K562 (cell line): ENCODE results near the gene MYO10. TPM values are rescaled to one million over a fixed set of nuclear protein-coding genes. Genes with fewer than 3 reads are reported as not detected.

Experiments
- ATAC-seq: fragments of 200-7000 bp; cut with Tn5 transposase; 3 replicates; pipeline ENCODE4 v1.9.1; 2020; ENCODE audit warnings: moderate library complexity
- BruUV-seq: library from RNA; stranded (reverse); fragments of 400-500 nt; replicated peaks from 2 replicates; lab custom pipeline; 2021; lab: Mats Ljungman, UMichigan
- CTCF ChIA-PET: fragments of 300-600 bp; formaldehyde crosslinking; extraction: SDS; loops from one replicate; lab custom pipeline; 2021; ENCODE audit warnings: low intra/inter-chr PET ratio; lab: Yijun Ruan, JAX
- POLR2A ChIA-PET: fragments of 300-600, 350-650 bp; sonication (Branson Sonifier 250); formaldehyde crosslinking; extraction: SDS; loops from one replicate; lab custom pipeline; 2021; ENCODE audit warnings: antibody characterized with exemption, inconsistent platforms; lab: Yijun Ruan, JAX
- DNase-seq, 4 experiments: peaks; one replicate each; pipeline versions ENCODE4 v3.0.0 to v3.0.0-alpha.2; 2011 to 2018; ENCODE audit warnings: low spot score in 3 of 4, mixed read lengths in 3 of 4; ENCODE audit errors: extremely low read depth in 1 of 4
- FAIRE-seq: peaks from 2 replicates; lab custom pipeline; 2011; peaks lifted over from hg19 to GRCh38; lab: Jason Lieb, UNC
- H2AFZ ChIP-seq: 2 replicates; pipeline ENCODE4 v1.6.0; 2011; ENCODE audit warnings: low read depth, low read length, control low read depth, inconsistent platforms
- H3K27ac ChIP-seq: fragments of 200-600 bp; 3 replicates; pipeline ENCODE4 v1.8.0; 2011; ENCODE audit warnings: low read depth, mild to moderate bottlenecking, control low read depth, inconsistent platforms, low read length, moderate library complexity, mixed read lengths; ENCODE audit errors: extremely low read depth
- H3K27me3 ChIP-seq, 2 experiments: fragments of 300-600 bp in 1 of 2; 2 replicates in 1 of 2; 3 replicates in 1 of 2; pipeline versions ENCODE4 v1.6.0 to v1.8.0; 2011; ENCODE audit warnings: inconsistent platforms in 2 of 2, low read length in 2 of 2, mild to moderate bottlenecking in 1 of 2, mixed read lengths in 1 of 2, moderate library complexity in 1 of 2; ENCODE audit not compliant: control insufficient read depth in 2 of 2, insufficient read depth in 2 of 2
- H3K36me3 ChIP-seq: fragments of 300-600 bp; 3 replicates; pipeline ENCODE4 v1.8.0; 2011; ENCODE audit warnings: mild to moderate bottlenecking, low read length, inconsistent platforms; ENCODE audit not compliant: control insufficient read depth, insufficient read depth
- H3K4me1 ChIP-seq, 2 experiments: fragments of 200-600 bp in 1 of 2; replicated peaks in 1 of 2; 2 replicates in 1 of 2; 3 replicates in 1 of 2; pipeline versions ENCODE4 v1.5.1 to v1.8.0; 2011; ENCODE audit warnings: inconsistent platforms in 2 of 2, low read length in 2 of 2, mild to moderate bottlenecking in 1 of 2, mixed read lengths in 1 of 2, moderate library complexity in 1 of 2; ENCODE audit not compliant: control insufficient read depth in 2 of 2, insufficient read depth in 2 of 2
- H3K4me2 ChIP-seq: 2 replicates; pipeline ENCODE4 v1.6.1; 2011; ENCODE audit warnings: low read length, control low read depth, inconsistent platforms, mixed read lengths; ENCODE audit not compliant: insufficient read depth
- H3K4me3 ChIP-seq: fragments of 200-600 bp; sonication (generic), shearing (Covaris generic); 2 replicates; pipeline ENCODE4 v1.5.1; 2016; ENCODE audit warnings: control low read depth, inconsistent platforms
- H3K79me2 ChIP-seq: fragments of 200-600 bp; 3 replicates; pipeline ENCODE4 v1.8.0; 2011; ENCODE audit warnings: low read length, inconsistent platforms; ENCODE audit not compliant: control insufficient read depth, insufficient read depth
- H3K9ac ChIP-seq, 2 experiments: 2 replicates each; pipeline versions ENCODE4 v1.6.0 to v1.6.1; 2011; ENCODE audit warnings: low read depth in 2 of 2, low read length in 2 of 2, control low read depth in 1 of 2, inconsistent platforms in 1 of 2, mild to moderate bottlenecking in 1 of 2, mixed read lengths in 1 of 2; ENCODE audit not compliant: insufficient read depth in 1 of 2
- H3K9me1 ChIP-seq: one replicate; pipeline ENCODE4 v1.6.0; 2011; ENCODE audit warnings: inconsistent platforms, mild to moderate bottlenecking, low read length, moderate library complexity; ENCODE audit not compliant: control insufficient read depth, insufficient read depth
- H3K9me3 ChIP-seq: replicated peaks from 2 replicates; pipeline ENCODE4 v1.5.1; 2011; ENCODE audit warnings: low read depth, low read length, inconsistent platforms; ENCODE audit not compliant: control insufficient read depth, insufficient read depth
- H4K20me1 ChIP-seq: replicated peaks from 2 replicates; pipeline ENCODE4 v1.6.1; 2011; ENCODE audit warnings: low read length, inconsistent platforms, mixed read lengths; ENCODE audit not compliant: control insufficient read depth, insufficient read depth
- CTCFL ChIP-seq: IDR thresholded peaks from 2 replicates; pipeline ENCODE4 v1.6.1; 2011; ENCODE audit warnings: borderline replicate concordance, low read depth, mild to moderate bottlenecking, moderate library complexity, low read length; ENCODE audit not compliant: insufficient read depth, poor library complexity, severe bottlenecking
- HEY1 ChIP-seq: fragments of 250-450 bp; sonication (Bioruptor Pico); IDR thresholded peaks from 2 replicates; pipeline ENCODE4 v1.5.0; 2020; ENCODE audit warnings: mild to moderate bottlenecking, moderate library complexity, borderline replicate concordance
- SMAD3 ChIP-seq: fragments of 450-650 bp; formaldehyde crosslinking; conservative IDR thresholded peaks from 2 replicates; pipeline ENCODE4 v1.4.0; 2020; ENCODE audit warnings: mild to moderate bottlenecking
- ZNF212 ChIP-seq: fragments of 450-650 bp; formaldehyde crosslinking; IDR thresholded peaks from 2 replicates; pipeline ENCODE4 v1.4.0; 2020; ENCODE audit warnings: mild to moderate bottlenecking
- ZNF436 ChIP-seq: fragments of 250-450, 450-650 bp; sonication (Bioruptor Pico); formaldehyde crosslinking; IDR thresholded peaks from 2 replicates; pipeline ENCODE4 v1.7.0; 2020; ENCODE audit warnings: mild to moderate bottlenecking
- WGBS: fragments of 100-300 bp; shearing (Covaris generic); methylation state at CpG from one replicate; pipeline ENCODE4 v1.1.6; 2016; ENCODE audit warnings: low coverage, mixed read lengths; ENCODE audit not compliant: insufficient coverage; ENCODE audit errors: missing lambda C conversion rate; 5-methylcytosine and 5-hydroxymethylcytosine counted together
- in situ Hi-C: fragments of 300-500 bp; cut with MboI; formaldehyde crosslinking; loops from 4 replicates; pipeline ENCODE4 v1.15.0; 2018; ENCODE audit warnings: inconsistent platforms, mixed read lengths
- intact Hi-C: fragments of 100-400 bp; cut with micrococcal nuclease; formaldehyde crosslinking; loops from 2 replicates; pipeline ENCODE4 v1.14.2; 2022
- polyA plus RNA-seq, 8 experiments: library from polyadenylated mRNA; depleted of rRNA in 4 of 8; stranded (reverse) in 5 of 8; unstranded in 3 of 8; fragments of >200 nt; fragmentation: Nextera tagmentation in 2 of 8; fragmentation: Illumina TruSeq in 1 of 8; extraction: Ambion mirVana in 2 of 8; extraction: Trizol in 1 of 8; gene quantifications; 2 replicates each; pipeline versions ENCODE4 v1.2.1 to v1.2.3, GENCODE V29; 2011 to 2014; ENCODE audit warnings: inconsistent platforms in 1 of 8, missing spikeins in 1 of 8
- total RNA-seq, 7 experiments: library from RNA; depleted of rRNA in 6 of 7; stranded (reverse); fragments of >200 nt in 6 of 7; fragmentation: Illumina TruSeq in 2 of 7; extraction: Trizol in 2 of 7; gene quantifications; 2 replicates each; pipeline versions ENCODE4 v1.2.1 to v1.2.3, GENCODE V29; 2011 to 2021; ENCODE audit warnings: low replicate concordance in 1 of 7

Gene MYO10
- total and polyA plus RNA-seq, 9 of the 15 experiments (the other 6 are each of a cell fraction or from before 2014, with no cell fraction given): 0.04 to 0.24 TPM; not detected in 7

- no peak overlapping the region for H2AFZ ChIP-seq
- no peaks in the 10 kb centered on the region for H3K79me2 ChIP-seq
- no TSS peak for BruUV-seq
- TF ChIP-seq ZNF436 (CRISPR knock-in tag) (no peak), SMAD3 (CRISPR knock-in tag) (no peak), ZNF212 (CRISPR knock-in tag) (no peak), CTCFL (no peak), HEY1 (CRISPR knock-in tag) (no peak)
- TF ChIP-seq, all 486 proteins: peak for 0
- Histone ChIP-seq H3K4me3 (no peak overlapping the region), H3K27ac (no peak overlapping the region), H3K9ac (no peak overlapping the region), H3K4me1 (no peaks in the 10 kb centered on the region), H3K36me3 (no peaks in the 10 kb centered on the region), H3K4me2 (no peak overlapping the region), H3K9me3 (no peaks in the 10 kb centered on the region), H4K20me1 (no peaks in the 10 kb centered on the region), H3K9me1 (no peaks in the 10 kb centered on the region), H3K27me3 (peaks cover 0 to 5% of the 10 kb centered on the region in 2 experiments; a peak in 1 of 5 replicates)
- POLR2A ChIA-PET: no interaction called here
- DNase-seq (no peak), FAIRE-seq (no peak), ATAC-seq (no peak)
- CTCF ChIA-PET: no interaction called here
- intact Hi-C loops: no loop called here
- under 1% methylated on average over 8 of the region's 8 CpGs for WGBS
- in situ Hi-C loops: loop anchor here (25.0 kb wide), 1 partner anchor 663 kb away; the partner anchor contains the start of genes TAF11L10, TAF11L7, TAF11L8 and TAF11L9
Measured at GRCh38 chr5:16924206-16924605, 11.9 kb downstream of the MYO10 start.
